GM12874 (cell line): Measurements from ENCODE around the gene ORM2.

Experiments used
- TF ChIP-seq, protein P1 (sequence below): IDR thresholded peaks from 2 replicates; pipeline ENCODE4 v1.5.1; 2011; ENCODE audit warnings: low read depth, mild to moderate bottlenecking, control low read depth, low read length, moderate library complexity; ENCODE audit not compliant: insufficient read depth

Gene ORM2

DNA sequence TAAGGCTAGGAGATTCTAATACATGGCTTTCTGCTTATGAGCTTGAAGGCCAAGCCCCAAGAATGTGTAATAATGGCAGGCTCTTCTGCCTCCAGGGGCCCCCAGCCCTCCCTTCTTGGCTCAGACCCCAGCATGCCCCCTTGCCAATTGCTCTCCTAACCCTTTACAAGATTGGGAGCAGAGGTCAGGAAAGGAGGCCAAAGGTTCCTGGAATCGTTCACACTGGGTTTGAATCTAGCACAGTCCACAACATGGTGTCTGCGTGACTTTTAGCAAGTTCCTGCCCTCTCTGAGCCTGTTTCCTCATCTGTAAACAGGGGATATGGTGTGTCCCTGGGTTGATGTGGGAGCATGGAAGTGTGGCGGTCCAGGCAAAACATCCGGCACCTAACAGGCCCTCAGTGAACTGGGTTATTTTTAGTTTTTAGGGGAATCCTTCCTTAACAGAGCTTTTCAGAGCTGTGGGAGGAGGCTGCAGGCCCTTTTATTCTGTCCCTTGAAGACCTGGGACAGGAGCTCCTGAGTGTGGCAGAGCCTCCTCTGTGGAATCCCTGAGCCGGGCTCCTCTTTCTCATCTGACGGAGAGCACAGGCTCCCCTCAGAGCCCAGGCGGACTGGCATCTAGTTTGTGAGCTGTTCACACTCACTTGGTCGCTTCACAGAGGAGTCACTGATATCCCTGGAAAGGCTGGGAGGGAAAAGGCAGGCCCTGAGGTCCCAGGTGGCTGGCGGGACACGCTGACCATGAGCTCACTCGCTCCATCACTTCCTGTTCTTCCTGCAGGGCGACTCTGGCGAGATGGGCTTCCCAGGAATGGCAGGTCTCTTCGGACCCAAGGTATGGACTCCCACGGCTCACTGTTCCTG lies 30.1 kb upstream of the ORM2 start:
- TF ChIP-seq, protein P1, sequence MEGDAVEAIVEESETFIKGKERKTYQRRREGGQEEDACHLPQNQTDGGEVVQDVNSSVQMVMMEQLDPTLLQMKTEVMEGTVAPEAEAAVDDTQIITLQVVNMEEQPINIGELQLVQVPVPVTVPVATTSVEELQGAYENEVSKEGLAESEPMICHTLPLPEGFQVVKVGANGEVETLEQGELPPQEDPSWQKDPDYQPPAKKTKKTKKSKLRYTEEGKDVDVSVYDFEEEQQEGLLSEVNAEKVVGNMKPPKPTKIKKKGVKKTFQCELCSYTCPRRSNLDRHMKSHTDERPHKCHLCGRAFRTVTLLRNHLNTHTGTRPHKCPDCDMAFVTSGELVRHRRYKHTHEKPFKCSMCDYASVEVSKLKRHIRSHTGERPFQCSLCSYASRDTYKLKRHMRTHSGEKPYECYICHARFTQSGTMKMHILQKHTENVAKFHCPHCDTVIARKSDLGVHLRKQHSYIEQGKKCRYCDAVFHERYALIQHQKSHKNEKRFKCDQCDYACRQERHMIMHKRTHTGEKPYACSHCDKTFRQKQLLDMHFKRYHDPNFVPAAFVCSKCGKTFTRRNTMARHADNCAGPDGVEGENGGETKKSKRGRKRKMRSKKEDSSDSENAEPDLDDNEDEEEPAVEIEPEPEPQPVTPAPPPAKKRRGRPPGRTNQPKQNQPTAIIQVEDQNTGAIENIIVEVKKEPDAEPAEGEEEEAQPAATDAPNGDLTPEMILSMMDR: no peak

DNA sequence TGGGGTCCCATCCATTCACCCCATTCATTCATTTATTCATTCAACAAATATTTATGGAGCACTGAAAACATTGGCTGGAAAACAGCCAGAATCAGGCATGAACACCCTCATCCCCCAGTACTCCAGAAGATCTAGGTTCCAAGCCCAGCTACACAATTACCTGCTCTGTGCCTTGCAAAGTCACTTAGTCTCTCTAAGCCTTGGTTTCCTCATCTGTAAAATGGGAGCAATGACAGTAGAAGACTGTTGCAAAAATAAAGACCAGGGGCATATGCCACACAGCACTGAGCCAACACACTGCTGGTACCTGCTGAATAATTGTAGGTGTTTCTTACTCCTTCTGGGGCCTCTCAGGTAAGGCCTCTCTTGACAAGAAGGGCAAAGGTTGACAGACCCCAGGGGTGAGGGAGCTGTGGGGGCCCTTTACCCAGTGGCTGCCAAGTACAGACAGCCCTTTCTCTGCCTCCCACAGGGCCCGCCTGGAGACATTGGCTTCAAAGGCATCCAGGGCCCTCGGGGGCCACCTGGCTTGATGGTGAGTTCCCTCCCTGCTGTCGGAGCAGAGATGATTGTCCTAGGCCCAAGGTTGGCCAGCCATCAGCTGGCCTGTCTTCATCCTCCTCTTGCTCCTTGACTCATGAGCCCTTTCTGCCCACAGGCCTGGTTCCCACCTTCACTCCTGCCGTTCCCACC lies 29.4 kb upstream of the ORM2 start:
- TF ChIP-seq, protein P1: no peak

DNA sequence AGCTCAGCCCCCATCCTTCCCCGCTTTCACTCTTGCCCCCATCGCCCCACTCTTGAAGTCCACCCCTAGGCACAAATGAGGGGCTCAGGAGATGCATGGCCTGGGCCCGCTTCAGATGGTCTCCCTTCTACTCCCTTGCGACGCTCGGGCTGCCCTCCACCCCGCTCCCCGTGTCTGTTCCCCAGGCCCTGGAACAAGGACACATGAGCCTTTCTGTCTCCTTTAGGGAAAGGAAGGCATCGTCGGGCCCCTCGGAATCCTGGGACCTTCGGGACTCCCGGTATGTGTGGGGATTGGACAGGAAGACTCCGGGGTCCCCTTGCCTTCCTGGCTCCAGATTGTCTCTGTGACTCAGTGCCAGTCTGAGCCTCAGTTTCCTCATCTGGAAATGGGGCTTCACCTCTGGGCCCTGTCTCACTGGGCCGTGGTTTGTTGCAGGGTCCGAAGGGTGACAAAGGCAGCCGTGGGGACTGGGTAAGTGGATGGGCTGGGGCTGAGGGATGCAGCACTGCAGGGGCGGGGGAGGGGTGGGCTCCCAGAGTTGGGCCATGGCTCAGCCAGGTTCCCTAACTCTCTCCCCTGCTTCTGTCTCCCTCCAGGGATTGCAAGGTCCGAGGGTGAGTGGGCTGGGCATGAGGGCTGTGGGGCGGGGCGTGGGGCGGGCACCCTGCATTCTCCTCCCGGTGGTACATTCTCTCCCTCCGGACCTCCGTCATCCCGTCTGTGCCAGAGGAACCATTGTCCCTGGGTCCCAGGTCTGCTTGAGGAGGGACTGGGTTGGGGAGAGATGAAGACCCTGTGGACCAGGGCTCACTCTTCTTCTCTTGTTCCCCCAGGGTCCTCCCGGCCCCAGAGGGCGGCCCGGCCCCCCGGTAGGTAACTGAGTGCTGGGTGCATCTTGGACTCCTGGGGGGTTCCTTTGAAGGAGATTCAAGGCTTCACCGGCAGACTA lies 28.5 kb upstream of the ORM2 start:
- TF ChIP-seq, protein P1: no peak

DNA sequence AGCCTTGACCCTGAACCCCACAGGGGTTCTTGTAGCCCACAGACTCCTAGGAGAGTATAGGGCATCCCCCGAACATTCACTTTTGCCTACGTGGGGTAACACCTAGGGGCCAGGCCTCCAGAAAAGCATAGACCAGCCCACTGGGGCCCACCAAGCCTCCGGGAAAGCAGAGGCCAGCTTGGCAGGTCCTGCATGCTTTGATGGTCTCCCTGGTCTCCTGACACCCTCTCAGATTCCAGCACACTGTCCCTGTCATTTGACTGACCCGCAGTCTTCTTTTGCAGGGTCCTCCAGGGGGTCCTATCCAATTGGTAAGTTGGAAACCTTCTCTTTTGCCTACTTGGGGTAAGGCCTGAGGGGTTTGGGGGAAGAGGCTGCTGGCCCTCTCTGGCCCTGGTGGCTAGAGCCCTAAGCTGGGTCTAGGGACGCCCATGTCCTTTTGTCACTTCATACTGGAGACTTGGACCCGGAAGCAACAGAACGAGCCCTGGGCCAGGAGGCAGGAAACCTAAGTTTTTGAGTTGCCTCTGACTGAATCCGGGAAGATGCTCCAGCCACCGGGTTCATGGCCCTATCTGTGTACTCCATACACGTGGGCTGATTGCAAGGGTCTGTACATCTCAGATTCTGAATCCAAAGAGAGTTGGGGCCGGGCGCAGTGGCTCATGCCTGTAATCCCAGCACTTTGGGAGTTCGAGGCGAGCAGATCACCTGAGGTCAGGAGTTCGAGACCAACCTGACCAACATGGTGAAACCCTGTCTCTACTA lies 27.7 kb upstream of the ORM2 start:
- TF ChIP-seq, protein P1: no peak

DNA sequence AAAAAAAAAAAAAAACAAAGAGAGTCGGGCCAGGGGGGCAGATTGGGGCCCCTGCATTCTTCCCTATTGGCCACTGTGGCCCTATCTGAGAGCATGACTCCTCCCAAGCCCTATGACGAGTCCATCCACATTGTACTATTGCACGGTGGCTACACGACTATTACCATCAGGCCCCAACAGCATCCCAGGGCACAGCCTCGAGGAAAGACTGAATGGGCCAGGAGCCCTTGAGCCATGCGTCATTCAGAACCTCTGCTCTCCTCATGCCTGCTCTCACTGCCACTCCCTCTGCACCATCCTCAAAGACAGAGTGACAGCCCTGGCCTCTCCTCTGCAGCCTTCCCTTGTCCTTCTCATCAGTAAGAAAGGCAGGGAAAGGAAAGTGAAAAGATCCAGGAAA lies 26.9 kb upstream of the ORM2 start:
- TF ChIP-seq, protein P1: no peak

DNA sequence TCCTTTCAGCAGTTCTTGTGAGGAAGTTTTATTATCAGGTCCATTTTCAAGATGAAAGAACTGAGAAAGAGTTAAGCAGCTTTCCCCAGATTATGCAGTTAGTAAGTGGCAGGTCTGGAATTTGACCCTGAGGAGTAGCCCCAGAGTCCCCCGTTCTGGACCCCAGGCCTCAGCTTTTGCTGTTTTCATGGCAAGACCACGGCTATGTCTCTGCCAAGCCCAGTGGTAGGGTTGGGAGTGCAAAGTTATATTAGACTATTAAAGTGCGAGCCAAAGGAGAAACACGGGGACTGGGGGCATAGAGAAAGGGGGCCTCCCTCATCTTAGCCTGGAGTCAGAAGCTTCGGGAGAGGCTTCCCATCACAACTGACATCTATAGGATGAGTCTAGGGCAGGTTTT lies 26.1 kb upstream of the ORM2 start:
- TF ChIP-seq, protein P1: no peak
